ENCODE results near the gene PAPPA2. TPM values are rescaled to one million over a fixed set of nuclear protein-coding genes. Genes with fewer than 3 reads are reported as not detected.
"Not testable (repeated sequence)": the region's sequence is repeated elsewhere in the genome, so short reads cannot be mapped to it uniquely, and the experiment has no call there.

PAPPA2 gene
- total and polyA plus RNA-seq, 9 of the 15 experiments (the other 6 are each of a cell fraction or from before 2014, with no cell fraction given), result 0.01 to 0.15 (median 0.05) TPM; not detected in 2

GRCh38 chr1:176450526-176450925 is 12.4 kb upstream of the PAPPA2 start:
- Histone ChIP-seq H3K9me3 (replicated peaks; ENCODE audit: control insufficient read depth, insufficient read depth, low read depth, low read length) (no peaks in the 10 kb centered on the region), H3K9ac (ENCODE audit: insufficient read depth in 1 of 2, low read depth in 2 of 2, low read length in 2 of 2) (no peak overlapping the region), H3K27ac (ENCODE audit: extremely low read depth, low read depth, low read length) (no peak overlapping the region), H3K4me2 (ENCODE audit: insufficient read depth, low read length) (no peak overlapping the region), H4K20me1 (replicated peaks; ENCODE audit: control insufficient read depth, insufficient read depth, low read length) (no peaks in the 10 kb centered on the region), H3K9me1 (ENCODE audit: control insufficient read depth, insufficient read depth, low read length) (no peaks in the 10 kb centered on the region), H3K79me2 (ENCODE audit: control insufficient read depth, insufficient read depth, low read length) (no peaks in the 10 kb centered on the region), H3K36me3 (ENCODE audit: control insufficient read depth, insufficient read depth, low read length) (no peaks in the 10 kb centered on the region), H3K4me1 (replicated peaks in 1 of 2; ENCODE audit: control insufficient read depth in 2 of 2, insufficient read depth in 2 of 2, low read length in 2 of 2) (no peaks in the 10 kb centered on the region), H2AFZ (ENCODE audit: low read depth, low read length) (no peak overlapping the region), H3K27me3 (ENCODE audit: control insufficient read depth in 2 of 2, insufficient read depth in 2 of 2, low read length in 2 of 2) (0 out of 5 replicates have a peak, but pooled peaks cover 0 to 4% of the 10 kb centered on the region in 2 experiments), H3K4me3 (no peak overlapping the region)
- BruUV-seq (replicated peaks), result no TSS peak
- ChIA-PET POLR2A (interaction anchor here (0.7 kb wide), 1 partner anchor 95 kb away, joined by 3 read pairs; no protein-coding TSS in a partner anchor), CTCF (ENCODE audit: low intra/inter-chr PET ratio) (no interaction called here)
- TF ChIP-seq ZBED1 (IDR thresholded peaks at IDR 0.05) (no peak), TAF9B (IDR thresholded peaks at IDR 0.05; ENCODE audit: partially characterized antibody) (no peak), ETS1 (conservative IDR thresholded peaks at IDR 0.05; ENCODE audit: control insufficient read depth, low read depth, low read length) (no peak), RFX7 (CRISPR knock-in tag; IDR thresholded peaks at IDR 0.05) (no peak)
- WGBS (ENCODE audit: insufficient coverage, low coverage, missing lambda C conversion rate), result 0% methylated on average over 1 of the region's 1 CpG
- intact Hi-C loops (cut with micrococcal nuclease), result no loop called here
- in situ Hi-C loops (cut with MboI), result no loop called here
- DNase-seq (ENCODE audit: extremely low read depth in 1 of 4, low spot score in 3 of 4), result no peak
- FAIRE-seq, result no peak
- ATAC-seq, result no peak

GRCh38 chr1:176451741-176452140 is 11.2 kb upstream of the PAPPA2 start:
- H3K9me3 ChIP-seq (replicated peaks; ENCODE audit: control insufficient read depth, insufficient read depth, low read depth, low read length); H3K79me2 ChIP-seq (ENCODE audit: control insufficient read depth, insufficient read depth, low read length); intact Hi-C loops (cut with micrococcal nuclease); ATAC-seq; H3K4me3 ChIP-seq; H2AFZ ChIP-seq (ENCODE audit: low read depth, low read length); H3K4me1 ChIP-seq (replicated peaks in 1 of 2; ENCODE audit: control insufficient read depth in 2 of 2, insufficient read depth in 2 of 2, low read length in 2 of 2); H3K27me3 ChIP-seq (ENCODE audit: control insufficient read depth in 2 of 2, insufficient read depth in 2 of 2, low read length in 2 of 2); FAIRE-seq; H3K9ac ChIP-seq (ENCODE audit: insufficient read depth in 1 of 2, low read depth in 2 of 2, low read length in 2 of 2); in situ Hi-C loops (cut with MboI); BruUV-seq (replicated peaks); H3K36me3 ChIP-seq (ENCODE audit: control insufficient read depth, insufficient read depth, low read length); H4K20me1 ChIP-seq (replicated peaks; ENCODE audit: control insufficient read depth, insufficient read depth, low read length); DNase-seq (ENCODE audit: extremely low read depth in 1 of 4, low spot score in 3 of 4); H3K9me1 ChIP-seq (ENCODE audit: control insufficient read depth, insufficient read depth, low read length); CTCF ChIA-PET (ENCODE audit: low intra/inter-chr PET ratio); H3K27ac ChIP-seq (ENCODE audit: extremely low read depth, low read depth, low read length); H3K4me2 ChIP-seq (ENCODE audit: insufficient read depth, low read length): not testable (repeated sequence)
- POLR2A ChIA-PET, result interaction anchor here (1.4 kb wide), 1 partner anchor 8 kb away, joined by 3 read pairs; no protein-coding TSS in a partner anchor
- 0% methylated on average over 2 of the region's 2 CpGs for WGBS (ENCODE audit: insufficient coverage, low coverage, missing lambda C conversion rate)
